ENCODE results near the gene CRAMP1. TPM values are rescaled to one million over a fixed set of nuclear protein-coding genes. Genes with fewer than 3 reads are reported as not detected.
A peak's percentile ranks its signal among the peaks of the same experiment; 100 is the strongest.

The CRAMP1 gene
- total and polyA plus RNA-seq, 10 donors: 3.0 to 32.4 (median 17.2) TPM

DNA sequence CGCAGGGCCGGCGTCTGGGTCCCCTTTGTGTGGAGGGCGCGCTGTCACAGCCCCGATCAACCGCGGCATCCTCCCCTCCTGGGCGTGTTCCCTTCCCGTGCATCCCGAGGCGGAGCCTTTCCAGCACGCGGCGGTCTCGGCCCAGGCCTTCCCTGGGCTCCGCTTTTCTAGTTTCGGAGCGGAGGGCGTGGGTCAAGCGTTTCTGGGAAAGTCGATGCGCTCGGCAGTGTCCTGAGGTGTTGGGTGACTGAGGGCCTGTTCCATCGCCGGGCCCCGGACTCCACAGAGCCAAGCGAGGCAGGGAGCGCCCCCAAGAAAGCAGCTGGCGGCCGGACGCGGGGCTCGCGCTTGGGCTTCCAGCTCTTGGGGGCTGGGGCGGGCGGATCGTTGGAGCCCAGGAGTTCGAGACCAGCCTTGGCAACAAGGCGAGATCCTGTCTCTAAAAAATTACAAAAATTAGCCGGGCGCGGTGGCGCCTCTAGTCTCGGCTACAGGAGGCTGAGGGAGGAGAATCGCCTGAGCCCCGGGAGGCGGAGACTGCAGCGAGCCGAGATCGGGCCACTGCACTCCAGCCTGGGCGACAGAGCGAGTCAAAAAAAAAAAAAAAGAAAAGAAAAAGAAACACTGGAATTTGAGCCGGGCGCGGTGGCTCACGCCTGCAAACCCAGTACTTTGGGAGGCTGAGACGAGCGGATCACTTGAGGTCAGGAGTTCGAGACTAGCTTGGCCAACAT, 1.1 kb upstream of the CRAMP1 start:
- no peak for DNase-seq
- TF ChIP-seq POLR2A (IDR thresholded peaks at IDR 0.05): no peak
- TF ChIP-seq POLR2AphosphoS5 (IDR thresholded peaks at IDR 0.05): peak in 1 of 3 donors; percentile 26
- Histone ChIP-seq H3K36me3 (peaks cover 0 to 23% (median 2%) of the 10 kb centered on the region in 6 donors), H3K4me1 (peaks cover 34 to 66% (median 54%) of the 10 kb centered on the region in 6 donors), H3K27ac (peak overlapping the region; percentile 66 to 90 (median 86)), H3K27me3 (replicated peaks in 1 of 7) (peaks cover 0 to 25% (median 0%) of the 10 kb centered on the region in 7 donors), H3K9me3 (peaks cover 0 to 10% (median 0%) of the 10 kb centered on the region in 8 donors), H3K4me3 (peak overlapping the region; percentile 62 to 99 (median 96))
- WGBS, 5 donors: 3 to 8% (median 4%) methylated on average over 36 to 60 of the region's 60 CpGs
- intact Hi-C loops (cut with DNase I; ENCODE audit: low total_unique reads): loop anchor here (10.0 kb wide), 1 partner anchor 186 kb away; the partner anchor contains the start of gene UQCC4

DNA sequence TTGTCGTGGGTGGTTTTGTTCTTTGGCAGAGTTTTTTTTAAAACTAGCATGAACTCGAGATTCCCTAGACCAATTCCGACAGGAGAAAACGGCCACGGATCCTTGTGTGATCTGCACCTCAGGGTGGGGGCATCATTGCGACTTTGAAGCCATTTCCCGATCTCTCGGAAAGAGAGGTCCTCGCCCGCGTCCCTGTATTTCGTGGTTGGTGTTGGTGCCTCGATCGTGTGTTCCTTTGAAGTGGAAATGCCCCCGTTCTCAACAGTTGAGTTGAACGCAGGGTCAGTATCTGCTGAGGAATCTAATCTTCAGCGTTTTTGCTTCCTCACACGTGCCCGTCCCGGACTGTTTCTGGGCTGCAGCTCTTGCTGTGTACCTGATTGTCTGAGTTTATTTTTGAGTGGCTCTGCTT, 1.1 kb downstream of the CRAMP1 start:
- WGBS, 5 donors: 2 to 3% (median 2%) methylated on average over 18 to 20 of the region's 20 CpGs
- intact Hi-C loops (cut with DNase I; ENCODE audit: low total_unique reads): loop anchor here (10.0 kb wide), 1 partner anchor 188 kb away; the partner anchor contains the start of gene UQCC4
- no peak for DNase-seq
- peaks cover 0 to 25% (median 0%) of the 10 kb centered on the region in 7 donors for H3K27me3 ChIP-seq (replicated peaks in 1 of 7)
- H3K4me1 ChIP-seq: peaks cover 37 to 69% (median 62%) of the 10 kb centered on the region in 6 donors
- H3K36me3 ChIP-seq: peaks cover 0 to 35% (median 12%) of the 10 kb centered on the region in 6 donors
- no peak for TF ChIP-seq POLR2A (IDR thresholded peaks at IDR 0.05)
- no peak for TF ChIP-seq CTCF (IDR thresholded peaks at IDR 0.05 in 8 of 11, conservative IDR thresholded peaks at IDR 0.05 in 3 of 11)
- no peak for TF ChIP-seq POLR2AphosphoS5 (IDR thresholded peaks at IDR 0.05)
- peak overlapping the region in 5 of 8 donors; percentile 84 to 90 (median 88) for H3K27ac ChIP-seq
- H3K4me3 ChIP-seq: peak overlapping the region; percentile 7 to 99 (median 96)
- H3K9me3 ChIP-seq: peaks cover 0 to 10% (median 0%) of the 10 kb centered on the region in 8 donors

- H3K36me3 ChIP-seq: peaks cover 0 to 42% (median 15%) of the 10 kb centered on the region in 6 donors
- intact Hi-C loops (cut with DNase I; ENCODE audit: low total_unique reads): loop anchor here (10.0 kb wide), 1 partner anchor 189 kb away; the partner anchor contains the start of gene UQCC4
- no peak for TF ChIP-seq POLR2AphosphoS5 (IDR thresholded peaks at IDR 0.05)
- no peak for TF ChIP-seq CTCF (IDR thresholded peaks at IDR 0.05 in 8 of 11, conservative IDR thresholded peaks at IDR 0.05 in 3 of 11)
- no peak for TF ChIP-seq POLR2A (IDR thresholded peaks at IDR 0.05)
- peaks cover 37 to 69% (median 62%) of the 10 kb centered on the region in 6 donors for H3K4me1 ChIP-seq
- H3K27me3 ChIP-seq (replicated peaks in 1 of 7): peaks cover 0 to 25% (median 0%) of the 10 kb centered on the region in 7 donors
- DNase-seq: peak; percentile 82
- peak overlapping the region in 3 of 8 donors; percentile 68 to 90 (median 88) for H3K27ac ChIP-seq
- peak overlapping the region; percentile 7 to 99 (median 96) for H3K4me3 ChIP-seq
- WGBS, 5 donors: 0 to 1% (median 1%) methylated on average over 24 to 72 of the region's 72 CpGs
- H3K9me3 ChIP-seq: peaks cover 0 to 10% (median 0%) of the 10 kb centered on the region in 8 donors
Observed at GRCh38 chr16:1613728-1614455, 1.7 kb downstream of the CRAMP1 start.

DNA sequence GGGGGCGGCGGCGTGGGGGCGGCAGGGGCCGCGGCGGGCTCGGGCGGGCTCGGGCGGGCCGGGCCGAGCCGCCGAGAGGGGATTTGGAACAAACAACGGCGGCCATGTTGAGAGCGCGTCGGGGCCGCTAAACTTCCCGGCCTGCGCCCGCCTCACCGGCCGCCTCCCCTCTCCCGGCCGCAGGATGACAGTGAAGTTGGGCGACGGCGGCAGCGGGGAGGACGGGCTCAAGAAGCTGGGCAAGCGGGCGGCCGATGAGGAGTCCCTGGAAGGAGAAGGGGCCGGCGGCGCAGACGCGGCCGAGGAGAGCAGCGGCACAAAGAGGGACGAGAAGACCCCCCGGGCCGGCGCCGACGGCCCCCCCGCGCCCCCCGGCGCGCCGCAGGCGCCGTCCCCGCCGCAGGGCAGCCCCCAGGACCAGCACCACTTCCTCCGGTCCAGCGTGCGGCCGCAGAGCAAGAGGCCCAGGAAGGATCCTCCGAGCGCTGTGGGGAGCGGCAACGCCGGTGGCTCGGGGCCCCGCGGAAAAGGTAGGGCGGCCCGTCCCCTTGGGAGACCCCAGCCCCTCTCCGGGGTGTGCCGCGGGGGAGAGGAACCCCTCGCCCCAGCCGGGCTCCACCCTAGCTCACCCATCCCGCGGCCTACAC, 2.4 kb downstream of the CRAMP1 start:
- Histone ChIP-seq H3K4me1 (peaks cover 35 to 66% (median 60%) of the 10 kb centered on the region in 6 donors), H3K9me3 (peaks cover 0 to 10% (median 0%) of the 10 kb centered on the region in 8 donors), H3K27me3 (replicated peaks in 1 of 7) (peaks cover 0 to 25% (median 0%) of the 10 kb centered on the region in 7 donors), H3K36me3 (peaks cover 0 to 48% (median 17%) of the 10 kb centered on the region in 6 donors), H3K27ac (peak overlapping the region in 6 of 8 donors; percentile 55 to 90 (median 64)), H3K4me3 (peak overlapping the region; percentile 32 to 99 (median 96))
- WGBS, 5 donors: 0 to 4% (median 2%) methylated on average over 33 to 80 of the region's 80 CpGs
- peak; percentile 81 for DNase-seq
- TF ChIP-seq POLR2AphosphoS5 (IDR thresholded peaks at IDR 0.05): peak in 1 of 3 donors; percentile 52
- TF ChIP-seq CTCF (IDR thresholded peaks at IDR 0.05 in 8 of 11, conservative IDR thresholded peaks at IDR 0.05 in 3 of 11): no peak
- intact Hi-C loops (cut with DNase I; ENCODE audit: low total_unique reads): loop anchor here (10.0 kb wide), 1 partner anchor 190 kb away; the partner anchor contains the start of gene UQCC4
